NCI-H524 (cell line): ENCODE measurements around the gene AOPEP.
A peak's percentile ranks its signal among the peaks of the same experiment; 100 is the strongest.

ENCODE experiments used
- DNase-seq, 2 experiments: peaks; one replicate each; lab custom pipeline; 2025; lab: John Stamatoyannopoulos, UW

The AOPEP gene

DNA sequence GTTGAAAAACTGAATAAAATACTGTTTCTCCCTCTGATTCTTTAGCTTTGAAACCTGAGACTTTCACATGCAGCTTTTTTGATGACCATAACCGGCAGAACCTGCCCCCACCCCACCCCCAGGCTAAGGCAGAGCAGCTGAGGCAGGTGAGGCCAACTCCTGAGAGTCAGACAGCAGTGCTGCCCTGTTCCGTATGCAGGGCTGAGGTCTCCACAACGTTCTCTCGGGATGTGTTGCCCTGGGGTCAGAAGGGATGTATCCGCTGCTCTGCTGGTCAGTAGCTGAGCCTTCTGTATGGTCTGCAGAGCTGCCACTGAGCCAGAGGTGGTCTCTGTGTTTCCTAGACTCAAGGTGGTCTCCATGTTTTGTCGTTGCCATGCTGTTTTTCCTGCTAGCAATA, 190.5 kb downstream of the AOPEP start:
- DNase-seq = no peak

DNA sequence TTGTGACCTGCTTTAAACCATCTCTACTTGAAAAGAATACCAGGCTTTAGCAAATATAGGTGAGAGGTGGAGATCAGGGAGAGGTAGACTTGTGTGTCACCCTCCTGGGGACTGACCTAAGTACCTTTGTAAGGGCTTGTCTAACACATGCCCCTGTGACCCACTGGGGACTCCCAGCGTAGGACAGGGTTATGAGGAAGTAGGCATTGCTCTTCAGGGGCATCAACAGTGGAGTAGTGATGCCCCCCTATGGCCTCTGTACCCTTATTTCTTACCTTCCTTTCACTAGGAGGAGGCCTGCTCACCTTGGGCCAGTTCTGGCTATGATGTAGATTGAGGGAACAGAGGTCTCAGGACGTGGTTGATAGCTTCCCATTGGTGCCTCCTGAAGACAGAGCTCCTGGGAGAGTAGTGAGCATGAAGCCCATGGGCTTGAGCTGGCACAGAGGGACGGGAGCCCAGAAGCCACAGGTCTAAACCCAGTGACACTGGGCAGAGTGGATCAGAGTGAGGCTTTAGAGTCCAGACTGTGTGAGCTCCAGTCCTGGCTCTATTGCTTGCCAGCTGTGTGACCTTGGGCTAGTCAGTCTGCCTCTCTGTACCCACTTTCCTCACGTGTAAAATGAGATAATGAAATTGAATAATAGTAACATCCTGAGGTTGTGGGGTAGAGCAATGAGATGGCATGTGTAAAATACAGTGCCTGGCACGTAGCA, 191.7 kb downstream of the AOPEP start:
- DNase-seq = no peak

DNA sequence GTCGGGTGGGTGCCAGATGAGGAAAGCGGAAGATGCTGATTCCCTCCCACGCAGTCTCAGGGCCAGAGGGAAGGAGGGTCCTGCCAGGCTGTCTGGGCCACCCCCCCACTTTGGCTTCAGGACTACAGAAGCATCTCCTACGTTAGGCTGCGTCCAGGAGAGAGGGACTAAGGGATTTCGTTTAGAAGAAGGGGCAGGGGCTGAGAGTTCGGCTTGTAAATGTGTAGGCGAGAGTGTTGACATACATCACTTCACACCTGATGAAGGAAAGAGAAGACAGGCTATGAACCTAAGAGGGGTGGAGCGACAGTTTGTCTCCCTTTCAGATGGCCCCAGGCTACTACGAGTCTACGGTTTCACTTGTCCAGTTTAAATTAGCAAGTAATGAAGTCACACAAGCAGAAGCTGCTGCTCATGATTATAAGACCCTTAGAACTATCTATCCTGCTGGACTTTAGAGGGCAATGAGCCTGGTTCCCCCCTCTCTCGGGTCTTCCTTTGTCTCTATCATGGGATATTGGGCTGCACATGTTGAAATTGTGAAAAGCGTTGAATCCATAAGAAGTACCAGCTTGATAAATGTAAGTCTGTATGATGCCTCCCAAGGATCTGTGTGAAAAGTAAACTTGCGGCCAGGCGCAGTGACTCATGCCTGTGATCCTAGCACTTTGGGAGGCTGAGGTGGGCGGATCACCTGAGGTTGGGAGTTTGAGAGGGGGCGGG, 193.0 kb downstream of the AOPEP start:
- DNase-seq = no peak

DNA sequence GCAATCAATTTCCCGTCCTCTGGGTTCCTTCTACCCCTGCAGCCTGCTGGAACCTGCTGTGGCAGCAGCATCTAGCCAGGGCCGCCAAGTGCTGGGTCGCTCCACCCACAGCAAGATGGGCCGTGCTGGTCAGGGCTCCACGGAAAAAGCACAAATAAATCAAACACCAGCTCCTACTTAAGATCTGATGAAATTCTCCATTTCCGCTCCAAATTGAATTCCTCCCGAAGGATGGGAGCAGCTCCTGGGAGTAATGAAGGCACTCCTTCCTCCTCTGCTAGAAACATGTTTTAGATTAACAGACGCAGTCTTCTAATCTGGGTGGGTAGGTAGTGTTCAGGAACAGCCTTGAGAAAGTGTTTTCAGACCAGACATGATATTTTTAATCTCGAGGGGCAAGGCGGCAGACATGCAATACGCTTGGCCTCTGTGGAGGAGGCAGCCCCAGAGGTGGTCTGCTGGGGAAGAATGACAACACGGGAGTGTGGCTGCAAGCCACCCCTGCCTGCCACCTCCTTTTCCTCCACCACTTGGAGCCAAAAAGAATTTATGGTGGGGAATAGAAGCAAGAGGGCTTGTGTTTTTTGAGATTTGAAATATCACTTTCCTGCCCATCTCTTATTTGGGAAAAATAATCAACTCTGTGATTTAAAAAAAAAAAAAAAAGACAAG, 194.1 kb downstream of the AOPEP start:
- DNase-seq = no peak

DNA sequence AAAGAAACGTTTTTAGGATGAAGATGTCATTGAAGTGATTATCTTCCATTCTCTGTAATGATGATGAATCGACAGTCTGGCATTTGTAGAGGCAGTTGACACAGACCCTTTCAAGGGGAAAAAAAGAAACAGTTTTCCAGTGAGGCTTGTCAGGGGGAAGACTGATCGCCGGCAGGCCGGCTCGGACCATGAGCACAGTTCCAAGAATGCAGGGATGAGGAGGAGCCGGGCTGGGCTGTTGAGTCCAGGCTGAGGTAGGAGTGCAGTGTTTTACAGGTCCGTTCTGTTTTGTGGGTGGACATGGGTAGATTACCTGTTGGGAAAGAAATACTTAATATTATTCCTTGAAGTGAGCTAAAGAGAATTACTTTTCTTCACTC, 194.6 kb downstream of the AOPEP start:
- DNase-seq = no peak

DNA sequence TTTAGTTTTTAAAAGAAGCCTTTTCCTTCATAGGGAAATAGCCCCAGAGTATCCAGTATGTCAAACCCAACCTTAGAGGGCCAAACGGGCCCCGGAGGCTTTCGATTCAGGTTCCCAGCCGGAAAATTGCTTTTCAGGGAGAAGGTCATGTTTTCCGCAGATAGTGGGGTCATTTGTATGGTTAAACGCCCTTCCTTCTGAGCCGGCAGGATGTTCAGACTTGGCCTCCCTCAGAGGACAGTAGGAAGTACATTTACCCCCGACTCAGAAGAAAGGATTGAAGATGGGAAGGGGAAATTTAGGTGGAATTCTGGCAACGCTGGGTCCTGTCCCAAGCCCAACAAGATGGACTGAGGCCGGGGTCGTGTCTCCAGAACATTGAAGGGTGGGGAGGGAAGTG, 195.2 kb downstream of the AOPEP start:
- DNase-seq = no peak

DNA sequence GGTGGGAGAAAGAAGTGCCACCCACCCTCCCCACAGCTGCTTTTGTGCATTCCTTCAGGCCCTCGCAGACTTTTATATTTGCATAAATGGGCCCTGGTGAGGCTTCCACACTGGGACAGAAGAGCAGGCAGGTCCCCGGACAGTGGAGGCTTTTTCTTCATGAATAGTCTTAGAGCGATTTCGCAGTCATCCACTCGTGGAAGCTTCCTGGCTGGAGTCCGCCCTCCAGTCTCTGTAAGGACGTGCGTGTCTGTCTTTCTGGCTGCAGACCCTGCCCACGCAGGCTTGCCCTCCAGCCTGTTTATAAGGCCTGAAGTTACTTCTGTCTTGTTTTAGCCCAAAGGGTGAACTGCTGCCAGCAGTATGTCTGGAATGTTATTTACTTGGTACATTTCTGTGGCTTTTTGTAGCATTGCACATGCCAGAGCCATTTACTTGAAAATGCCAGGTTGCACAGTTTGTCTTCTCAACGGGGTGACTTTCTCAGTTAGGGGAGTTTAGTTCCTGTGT, 195.7 kb downstream of the AOPEP start:
- DNase-seq = no peak

DNA sequence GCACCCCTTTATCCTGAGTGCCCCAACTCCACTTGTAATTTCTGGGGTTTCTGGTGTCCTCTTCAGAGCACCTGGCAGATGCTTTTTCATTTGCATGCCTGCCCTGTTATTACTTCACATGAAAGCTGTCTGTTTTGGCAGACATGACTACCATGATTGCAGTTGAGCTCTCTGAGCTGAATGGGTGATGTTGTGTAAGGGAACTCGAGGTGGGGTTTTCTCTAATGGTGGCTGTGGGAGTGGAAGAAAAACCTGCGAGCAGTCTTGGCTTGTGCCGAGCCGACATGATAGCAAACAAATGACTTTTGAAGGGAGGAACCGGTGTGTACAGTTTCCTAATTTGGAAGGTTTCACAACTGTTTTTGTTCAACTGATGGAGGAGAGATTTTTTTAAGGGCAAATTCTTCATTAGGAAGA, 196.2 kb downstream of the AOPEP start:
- DNase-seq = no peak

DNA sequence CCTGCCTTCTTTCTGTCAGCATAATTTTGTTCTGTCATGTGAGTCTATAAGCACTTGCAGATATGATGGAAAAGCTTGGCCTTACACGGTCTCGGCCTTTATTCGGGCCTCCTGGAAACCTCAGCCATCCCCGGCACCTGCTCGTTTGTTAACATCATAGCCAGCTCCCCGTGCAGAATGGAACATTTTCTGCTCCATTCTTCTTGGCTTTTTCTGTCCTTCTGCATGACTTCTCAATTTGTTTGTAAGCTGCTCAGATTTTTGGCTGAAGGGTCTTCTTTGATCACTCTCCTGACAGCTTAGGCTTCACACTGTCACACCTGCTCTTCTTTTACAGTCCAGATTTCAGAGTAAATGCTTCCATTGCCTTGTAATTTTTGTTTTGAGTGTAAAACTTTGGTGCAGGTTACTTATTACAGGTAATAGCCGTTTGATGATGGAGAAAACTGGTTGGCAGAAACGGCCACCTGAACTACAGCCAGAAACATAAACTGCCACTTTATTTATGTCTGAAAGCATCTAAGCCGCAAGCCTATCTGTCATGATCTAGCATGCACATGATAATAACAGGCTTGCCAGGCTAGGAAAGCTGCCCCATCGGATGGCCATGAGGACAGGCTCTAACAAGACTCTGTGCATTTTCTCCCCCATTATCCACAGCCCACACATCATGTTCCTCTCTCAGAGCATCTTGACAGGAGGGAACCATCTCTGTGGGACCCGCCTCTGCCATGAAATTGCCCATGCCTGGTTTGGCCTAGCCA, 197.0 kb downstream of the AOPEP start:
- DNase-seq = no peak

DNA sequence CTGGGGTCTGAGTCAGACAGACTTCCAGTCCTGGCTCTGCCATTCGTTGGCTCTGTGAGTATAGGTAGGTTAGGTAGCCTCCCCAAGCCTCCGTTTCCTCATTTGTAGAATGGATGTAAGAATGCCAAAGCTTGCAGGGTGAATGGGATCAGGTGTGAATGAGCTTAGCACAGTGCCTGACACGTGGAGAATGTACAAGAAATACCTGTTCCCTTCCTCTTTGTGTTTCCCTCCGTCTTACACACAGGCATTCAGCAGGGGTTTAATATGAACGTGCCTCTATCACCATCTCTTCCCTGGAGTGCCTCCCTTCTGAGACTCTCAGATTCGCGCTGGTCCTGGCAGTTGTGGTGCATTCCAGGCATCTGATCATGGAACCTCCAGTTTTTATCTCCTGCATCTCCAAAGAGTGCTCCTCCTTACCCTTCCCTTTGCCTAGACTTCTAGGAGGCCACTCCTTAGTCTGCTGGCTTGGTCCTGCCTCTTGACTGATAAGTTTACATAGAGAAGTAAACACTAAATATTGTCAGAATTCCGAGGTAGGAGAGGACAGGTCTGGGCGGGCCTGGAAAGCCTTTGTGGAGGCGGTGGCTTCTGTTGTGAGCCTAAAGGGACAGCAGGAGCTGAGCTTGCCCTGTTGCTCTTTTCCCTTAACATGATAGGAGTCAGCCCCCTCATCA, 199.4 kb downstream of the AOPEP start:
- no peak for DNase-seq

DNA sequence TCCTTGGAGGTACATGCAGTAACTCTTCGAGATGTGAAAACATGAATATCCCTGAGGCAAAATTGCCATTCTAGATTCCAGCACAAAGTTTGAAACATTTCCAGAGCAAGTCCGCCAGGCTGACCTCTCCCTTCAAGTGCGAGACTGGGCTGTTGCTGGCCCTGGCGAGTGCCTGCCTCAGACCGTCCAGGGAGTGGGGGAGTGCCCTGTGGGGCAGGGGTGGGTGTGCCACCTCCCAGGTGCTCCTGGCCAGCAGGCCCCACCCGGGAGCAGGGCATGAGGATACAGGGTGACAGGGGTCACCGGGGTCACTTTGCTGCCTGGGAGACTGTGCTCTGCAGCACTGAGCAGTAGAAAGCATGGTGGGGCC, 199.9 kb downstream of the AOPEP start:
- DNase-seq = no peak

DNA sequence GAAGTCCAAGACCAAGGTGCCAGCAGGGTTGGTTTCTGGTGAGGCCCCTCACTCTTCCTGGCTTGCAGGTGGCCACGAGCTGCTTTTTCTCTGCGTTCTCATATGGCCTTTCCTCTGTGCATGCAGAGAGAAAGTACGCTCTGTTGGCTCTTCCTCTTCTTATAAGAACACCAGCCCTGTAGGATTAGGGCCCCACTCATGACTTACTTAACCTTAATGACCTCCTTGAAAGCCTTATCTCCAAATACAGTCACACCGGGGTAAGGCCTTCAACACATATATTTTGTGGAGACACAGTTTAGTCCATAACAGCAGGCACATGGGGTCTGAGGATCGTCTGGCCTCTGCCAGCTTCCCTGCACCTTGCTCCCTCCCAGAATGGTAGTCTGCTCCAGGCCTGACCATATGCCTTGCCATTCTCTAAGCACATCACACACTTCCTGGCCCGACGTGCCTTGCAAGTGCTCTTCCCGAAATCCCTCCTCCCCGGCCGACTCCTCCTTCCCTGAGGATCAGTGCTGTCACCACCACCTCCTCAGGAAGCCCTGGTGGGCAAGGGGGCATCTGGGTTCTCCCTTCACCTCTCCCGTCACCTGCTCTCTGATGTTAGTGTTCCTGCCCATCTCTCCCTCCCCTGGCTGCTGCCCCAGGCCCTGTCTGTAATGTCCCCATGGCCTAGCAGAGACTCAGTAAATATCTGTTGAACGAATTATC, 200.7 kb downstream of the AOPEP start:
- no peak for DNase-seq

DNA sequence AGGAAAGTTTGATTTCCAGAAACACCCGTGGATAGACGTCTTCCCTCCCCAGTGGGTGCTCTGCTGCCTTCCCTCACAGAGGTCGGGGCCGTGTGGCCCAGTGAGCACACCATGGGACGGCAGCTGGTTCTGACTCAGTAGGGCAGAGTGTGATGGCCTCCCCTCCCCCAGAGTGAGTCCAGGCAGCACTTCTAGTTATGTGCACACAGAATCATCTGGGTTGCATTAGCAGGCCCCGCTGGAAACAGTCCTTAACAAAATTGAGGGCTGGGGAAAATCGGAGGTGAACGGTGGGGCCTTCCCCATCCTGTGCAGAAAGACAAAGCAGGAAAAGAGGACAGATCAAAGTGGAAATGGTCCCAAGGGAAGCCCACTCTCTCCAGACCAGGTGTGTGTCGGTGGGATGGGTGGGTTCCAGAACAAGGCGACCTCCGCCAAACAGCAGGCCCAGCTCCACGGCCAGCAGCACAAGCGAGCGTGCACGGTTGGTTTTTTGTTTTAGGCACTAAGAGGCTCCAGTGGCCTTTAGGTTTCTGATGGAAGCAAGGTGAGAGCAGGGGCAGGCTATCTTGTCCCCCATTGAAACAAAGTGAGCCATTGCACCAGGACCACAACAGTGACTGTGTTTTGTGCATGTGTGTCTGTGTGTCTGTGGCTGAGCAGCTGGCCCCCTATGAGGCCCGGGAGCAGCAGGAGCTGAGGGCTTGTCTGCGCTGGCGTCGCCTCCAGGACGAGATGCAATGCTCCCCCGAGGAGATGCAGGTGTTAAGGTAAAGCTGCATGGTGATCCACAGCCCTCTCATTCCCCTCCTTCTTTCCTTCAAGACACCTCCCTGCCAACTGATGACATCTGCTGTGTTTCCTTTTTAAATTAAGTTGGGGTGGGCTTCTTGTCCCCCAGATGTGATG, 201.5 kb downstream of the AOPEP start:
- no peak for DNase-seq

DNA sequence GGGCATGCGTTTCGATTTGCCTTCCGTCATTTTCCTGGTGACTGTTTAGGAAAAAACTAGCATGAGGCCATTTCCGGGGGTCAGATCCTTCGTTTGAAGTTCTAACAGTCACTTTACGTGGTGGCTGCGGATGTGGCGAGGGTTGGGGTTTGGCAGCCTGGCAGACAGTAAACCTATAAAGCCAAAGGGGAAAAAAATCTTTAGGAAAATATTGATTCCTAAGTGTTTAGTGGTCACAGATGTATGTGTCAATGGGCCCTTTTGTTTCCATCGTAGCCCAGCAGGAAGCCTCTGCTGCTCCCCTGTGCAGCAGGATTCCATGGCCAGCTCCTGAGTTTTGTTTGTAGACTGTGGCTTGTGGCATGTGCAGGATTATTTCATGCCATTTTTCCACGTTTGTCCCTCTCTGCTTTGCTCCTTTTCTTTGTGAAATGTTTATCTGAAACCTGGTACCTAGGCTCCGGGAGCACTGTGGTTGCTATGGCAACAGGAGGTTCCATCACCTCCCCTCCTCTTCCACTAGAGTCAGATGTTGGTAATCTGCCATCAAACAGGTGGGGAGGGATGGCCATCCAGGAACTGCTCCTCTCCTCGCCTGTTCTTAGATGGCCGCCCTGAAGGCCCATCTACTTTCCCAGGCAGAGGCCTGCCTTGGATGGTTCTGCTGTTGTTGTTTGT, 202.3 kb downstream of the AOPEP start:
- DNase-seq = peak in 1 of 2 experiments; percentile 32

DNA sequence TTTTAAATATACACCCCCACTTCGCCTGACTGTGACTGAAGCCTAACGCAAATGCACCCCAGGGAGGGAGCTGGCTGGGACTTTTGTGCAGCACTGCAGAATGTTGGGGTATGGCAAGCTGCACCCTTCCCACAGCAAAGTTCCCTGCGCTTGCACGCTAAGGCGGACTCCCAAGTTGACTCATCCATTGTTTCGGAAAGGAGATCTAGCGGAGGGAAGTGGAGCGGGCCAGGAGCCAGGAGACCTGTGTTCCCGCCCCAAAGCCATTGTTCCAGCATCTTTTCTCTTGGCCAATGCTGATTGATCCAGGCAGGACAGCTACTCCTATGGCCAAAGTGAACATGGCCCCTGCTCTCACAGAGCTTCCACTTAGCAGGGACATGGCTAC, 202.9 kb downstream of the AOPEP start:
- no peak for DNase-seq

DNA sequence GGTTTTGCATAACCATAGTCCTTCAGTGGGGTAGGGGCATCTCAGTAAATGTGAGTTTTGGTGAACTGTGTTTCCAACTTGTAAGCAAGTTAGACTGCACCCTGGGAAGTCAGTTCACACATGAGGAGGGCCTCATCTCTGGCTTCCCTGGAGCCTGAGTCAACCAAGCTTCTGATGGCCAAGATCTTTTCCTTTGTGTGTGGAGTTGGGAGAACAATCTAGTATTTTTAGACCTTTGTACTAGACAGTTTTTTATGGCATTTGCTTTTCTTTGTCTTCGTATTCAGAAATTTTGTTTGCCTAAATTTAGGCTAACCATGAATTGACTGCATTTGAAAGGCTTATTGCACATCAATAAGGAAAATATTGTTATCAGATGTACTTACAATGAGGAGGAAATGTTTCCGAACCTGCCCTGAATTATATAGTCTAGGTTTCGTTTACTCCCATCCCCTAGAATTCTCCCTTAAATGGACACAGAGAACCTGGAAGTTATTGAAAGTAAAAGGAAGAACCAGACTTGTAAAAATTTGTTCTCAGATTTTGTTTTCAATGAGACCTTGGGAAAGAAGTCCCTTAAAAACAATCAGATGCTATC, 204.6 kb downstream of the AOPEP start:
- no peak for DNase-seq

DNA sequence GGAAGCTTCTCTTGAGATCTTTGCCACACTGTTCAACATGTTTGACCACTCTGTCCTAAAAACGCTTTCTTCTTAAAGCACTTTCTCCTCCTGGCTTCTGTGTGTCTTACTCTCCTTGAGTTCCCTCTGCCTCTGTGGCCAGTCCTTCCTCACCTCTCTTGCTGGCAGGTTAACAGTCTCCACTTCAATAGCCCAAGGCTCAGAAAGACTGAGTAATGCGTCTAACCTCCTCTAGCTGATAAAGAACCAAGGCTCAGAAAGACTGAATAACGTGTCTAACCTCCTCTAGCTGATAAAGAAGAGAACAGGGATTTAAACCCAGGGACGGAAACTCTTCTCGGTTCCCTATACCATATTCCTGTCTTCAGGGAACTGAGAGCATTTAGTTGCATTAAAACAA, 205.2 kb downstream of the AOPEP start:
- no peak for DNase-seq

DNA sequence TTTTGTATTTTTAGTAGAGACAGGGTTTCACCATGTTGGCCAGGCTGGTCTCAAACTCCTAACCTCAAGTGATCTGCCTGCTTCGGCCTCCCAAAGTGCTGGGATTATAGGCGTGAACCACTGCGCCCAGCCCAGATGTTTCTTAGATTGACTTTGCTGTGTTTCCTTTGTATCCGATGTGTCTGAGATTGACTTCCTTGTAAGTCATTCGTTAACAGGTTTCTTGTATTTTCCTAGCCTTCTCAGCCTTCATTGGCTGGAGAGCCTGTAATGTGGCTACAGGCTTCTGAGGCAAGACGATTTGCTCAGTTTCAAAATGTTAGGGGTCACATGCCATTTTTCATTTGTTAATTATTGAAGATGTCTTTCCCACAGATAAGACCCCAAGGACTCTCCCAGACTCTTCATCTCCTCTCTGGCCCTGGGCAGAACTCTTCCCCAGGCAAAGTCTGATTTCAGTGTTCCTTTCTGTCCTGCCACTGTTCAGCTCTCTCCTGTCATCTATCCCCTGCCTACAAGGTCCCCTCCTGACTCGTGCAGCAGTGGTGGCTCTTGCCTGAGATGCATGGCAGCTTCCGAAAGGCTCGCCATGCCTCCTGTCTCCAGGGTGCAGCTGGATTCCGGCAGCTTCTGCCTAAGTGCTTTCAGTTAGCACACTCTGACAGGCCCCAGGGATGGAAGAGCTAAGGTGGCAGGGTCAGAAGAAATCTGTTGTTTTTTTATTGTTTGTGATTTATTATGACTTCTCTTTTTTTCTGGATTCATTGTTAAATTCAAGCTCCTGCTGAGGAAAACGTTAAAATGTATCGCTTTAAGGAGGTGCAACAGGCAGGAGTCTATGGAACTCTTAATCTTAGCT, 206.4 kb downstream of the AOPEP start:
- no peak for DNase-seq
